CD4-positive, CD25-positive, alpha-beta regulatory T cell (primary cell): ENCODE results near the gene TFCP2. TPM values are rescaled to one million over a fixed set of nuclear protein-coding genes. Genes with fewer than 3 reads are reported as not detected.

Experiments used
- ATAC-seq, 2 donors: fragments of 150-1000 bp; cut with Tn5 transposase; one replicate each; pipeline ENCODE4 v1.10.0; 2021; ENCODE audit warnings: low read depth in 2 of 2, moderate number of reproducible peaks in 2 of 2, moderate library complexity in 1 of 2
- DNase-seq, 3 donors: peaks; one replicate each; pipeline versions ENCODE4 v3.0.0 to v3.0.0-alpha.2; 2012 to 2022; ENCODE audit warnings: mixed read lengths in 1 of 3
- H3K27ac ChIP-seq: one replicate; pipeline ENCODE4 v1.7.0; 2013; ENCODE audit warnings: mild to moderate bottlenecking, low read length; ENCODE audit not compliant: insufficient read depth, poor library complexity, severe bottlenecking
- H3K27me3 ChIP-seq: one replicate; pipeline ENCODE4 v1.7.0; 2013; ENCODE audit warnings: low read length; ENCODE audit not compliant: control insufficient read depth, insufficient read depth
- H3K36me3 ChIP-seq: one replicate; pipeline ENCODE4 v1.7.0; 2013; ENCODE audit warnings: mild to moderate bottlenecking, low read length, moderate library complexity; ENCODE audit not compliant: control insufficient read depth, insufficient read depth
- H3K4me1 ChIP-seq: 2 replicates; pipeline ENCODE4 v1.7.0; 2013; ENCODE audit warnings: mild to moderate bottlenecking, low read length; ENCODE audit not compliant: insufficient read depth, control insufficient read depth, poor library complexity, severe bottlenecking
- H3K4me3 ChIP-seq: one replicate; pipeline ENCODE4 v1.7.0; 2013; ENCODE audit warnings: low read depth, mild to moderate bottlenecking, low read length, moderate library complexity
- H3K9me3 ChIP-seq, 2 experiments: 1 replicate in 1 of 2; 2 replicates in 1 of 2; pipeline ENCODE4 v1.7.0; 2013; ENCODE audit warnings: low read length in 2 of 2, mild to moderate bottlenecking in 1 of 2, moderate library complexity in 1 of 2; ENCODE audit not compliant: control insufficient read depth in 2 of 2
- H3K27ac Mint-ChIP-seq, 3 donors: one replicate each; pipeline ENCODE4 v1.8.0; 2020 to 2022; ENCODE audit warnings: mild to moderate bottlenecking in 3 of 3, mixed read lengths in 3 of 3, moderate library complexity in 2 of 3
- H3K27me3 Mint-ChIP-seq: one replicate; pipeline ENCODE4 v1.8.0; 2022; ENCODE audit warnings: mild to moderate bottlenecking, mixed read lengths
- H3K36me3 Mint-ChIP-seq: one replicate; pipeline ENCODE4 v1.8.0; 2020; ENCODE audit warnings: mixed read lengths
- H3K4me1 Mint-ChIP-seq, 4 donors: one replicate each; pipeline ENCODE4 v1.8.0; 2020 to 2022; ENCODE audit warnings: mixed read lengths in 4 of 4, mild to moderate bottlenecking in 1 of 4
- H3K4me3 Mint-ChIP-seq, 4 donors: one replicate each; pipeline ENCODE4 v1.8.0; 2020 to 2022; ENCODE audit warnings: mild to moderate bottlenecking in 4 of 4, mixed read lengths in 4 of 4, moderate library complexity in 3 of 4
- H3K9me3 Mint-ChIP-seq, 7 donors: one replicate each; pipeline ENCODE4 v1.8.0; 2020 to 2022; ENCODE audit warnings: mixed read lengths in 7 of 7, mild to moderate bottlenecking in 3 of 7, moderate library complexity in 2 of 7
- polyA plus RNA-seq, 4 donors: library from polyadenylated mRNA; unstranded; fragments of 300-500 nt; fragmentation: Illumina TruSeq; gene quantifications; one replicate each; pipeline ENCODE4 v1.2.3, GENCODE V29; 2021
- total RNA-seq: library from RNA; stranded (reverse); gene quantifications from one replicate; pipeline ENCODE4 v1.2.3, GENCODE V29; 2022

TFCP2 gene
- total and polyA plus RNA-seq, 5 donors from 2014 or later = 9.0 to 24.9 (median 12.0) TPM

GRCh38 chr12:51195841-51196240 is 22.9 kb upstream of the TFCP2 start:
- no peak for ATAC-seq
- peaks cover 0 to 2% (median 0%) of the 10 kb centered on the region in 7 donors for H3K9me3 Mint-ChIP-seq
- Histone ChIP-seq H3K36me3 (peaks cover 6% of the 10 kb centered on the region), H3K27me3 (no peaks in the 10 kb centered on the region), H3K9me3 (no peaks in the 10 kb centered on the region), H3K4me3 (no peak overlapping the region), H3K4me1 (no peaks in the 10 kb centered on the region), H3K27ac (no peak overlapping the region)
- no peak overlapping the region for H3K27ac Mint-ChIP-seq
- no peaks in the 10 kb centered on the region for H3K27me3 Mint-ChIP-seq
- H3K36me3 Mint-ChIP-seq = peaks cover 26% of the 10 kb centered on the region
- no peaks in the 10 kb centered on the region for H3K4me1 Mint-ChIP-seq
- DNase-seq = no peak
- no peak overlapping the region for H3K4me3 Mint-ChIP-seq

DNA sequence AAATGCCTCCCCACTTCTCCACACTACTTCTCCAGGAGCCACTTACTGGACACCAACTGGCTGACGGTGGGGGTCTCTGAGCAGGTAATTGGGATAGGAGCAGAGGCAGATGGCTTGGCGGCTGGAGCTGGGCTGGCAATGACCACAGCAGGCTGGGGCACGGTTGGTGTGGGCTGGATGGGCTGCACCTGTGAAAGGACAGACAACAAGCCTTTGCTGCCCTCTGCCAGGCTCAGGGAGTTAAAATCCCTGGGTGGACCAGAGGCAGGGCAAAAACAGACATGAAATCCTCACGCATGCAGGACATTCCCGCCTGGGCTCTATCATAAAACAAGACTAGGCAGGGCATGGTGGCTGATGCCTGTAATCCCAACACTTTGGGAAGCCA is 19.3 kb upstream of the TFCP2 start:
- no peak for ATAC-seq
- Mint-ChIP-seq H3K36me3 (peaks cover 35% of the 10 kb centered on the region), H3K27me3 (no peaks in the 10 kb centered on the region), H3K9me3 (peaks cover 0 to 2% (median 0%) of the 10 kb centered on the region in 7 donors), H3K4me3 (no peak overlapping the region), H3K4me1 (no peaks in the 10 kb centered on the region), H3K27ac (no peak overlapping the region)
- Histone ChIP-seq H3K27ac (no peak overlapping the region), H3K9me3 (no peaks in the 10 kb centered on the region), H3K4me1 (no peaks in the 10 kb centered on the region), H3K27me3 (no peaks in the 10 kb centered on the region), H3K4me3 (no peak overlapping the region), H3K36me3 (peaks cover 16% of the 10 kb centered on the region)
- no peak for DNase-seq

GRCh38 chr12:51191516-51192283 is 18.8 kb upstream of the TFCP2 start:
- Histone ChIP-seq H3K9me3 (no peaks in the 10 kb centered on the region), H3K4me3 (no peak overlapping the region), H3K36me3 (peaks cover 16% of the 10 kb centered on the region), H3K27ac (no peak overlapping the region), H3K4me1 (no peaks in the 10 kb centered on the region), H3K27me3 (no peaks in the 10 kb centered on the region)
- Mint-ChIP-seq H3K4me1 (no peaks in the 10 kb centered on the region), H3K27ac (no peak overlapping the region), H3K4me3 (no peak overlapping the region), H3K27me3 (no peaks in the 10 kb centered on the region), H3K9me3 (peaks cover 0 to 2% (median 0%) of the 10 kb centered on the region in 7 donors), H3K36me3 (peaks cover 34% of the 10 kb centered on the region)
- no peak for ATAC-seq
- no peak for DNase-seq

GRCh38 chr12:51190820-51191219 is 17.9 kb upstream of the TFCP2 start:
- Mint-ChIP-seq H3K9me3 (peaks cover 0 to 2% (median 0%) of the 10 kb centered on the region in 7 donors), H3K4me3 (no peak overlapping the region), H3K36me3 (peaks cover 30% of the 10 kb centered on the region), H3K27me3 (no peaks in the 10 kb centered on the region), H3K4me1 (no peaks in the 10 kb centered on the region), H3K27ac (peak overlapping the region in 1 of 3 donors; percentile 16)
- Histone ChIP-seq H3K4me1 (no peaks in the 10 kb centered on the region), H3K9me3 (no peaks in the 10 kb centered on the region), H3K4me3 (no peak overlapping the region), H3K27ac (no peak overlapping the region), H3K36me3 (peaks cover 16% of the 10 kb centered on the region), H3K27me3 (no peaks in the 10 kb centered on the region)
- ATAC-seq = no peak
- DNase-seq = no peak

DNA sequence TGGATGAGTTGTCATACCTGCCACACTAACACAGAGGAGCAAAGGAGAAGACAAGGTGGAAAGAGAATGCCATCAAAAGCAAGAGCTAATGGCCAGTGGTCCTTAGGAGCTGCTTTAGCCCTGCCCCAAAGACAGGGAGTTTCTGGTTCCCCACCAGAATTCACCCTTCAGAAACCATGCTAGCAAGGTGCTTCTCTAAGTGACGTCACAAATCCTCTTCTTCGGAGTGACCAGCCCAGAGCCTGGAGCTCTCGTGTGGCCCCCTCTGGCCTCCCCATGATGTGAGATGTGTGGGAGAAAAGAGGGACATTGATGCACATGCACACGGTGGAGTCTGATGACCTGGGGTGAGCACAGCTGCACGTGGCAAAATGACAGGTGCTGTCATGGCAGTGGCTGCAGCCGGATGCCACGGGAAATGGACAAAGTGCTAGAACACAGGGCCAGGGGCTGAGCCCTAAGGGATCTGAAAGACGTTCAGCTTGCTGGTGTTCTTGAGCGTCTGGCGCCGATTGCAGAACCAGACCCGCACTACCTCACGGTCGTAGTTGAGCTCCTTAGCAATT is 16.9 kb upstream of the TFCP2 start:
- Histone ChIP-seq H3K4me3 (no peak overlapping the region), H3K27me3 (no peaks in the 10 kb centered on the region), H3K27ac (no peak overlapping the region), H3K4me1 (no peaks in the 10 kb centered on the region), H3K36me3 (peaks cover 16% of the 10 kb centered on the region), H3K9me3 (no peaks in the 10 kb centered on the region)
- no peak for DNase-seq
- no peaks in the 10 kb centered on the region for H3K4me1 Mint-ChIP-seq
- ATAC-seq = no peak
- H3K9me3 Mint-ChIP-seq = peaks cover 0 to 2% (median 0%) of the 10 kb centered on the region in 7 donors
- H3K4me3 Mint-ChIP-seq = no peak overlapping the region
- peaks cover 26% of the 10 kb centered on the region for H3K36me3 Mint-ChIP-seq
- H3K27ac Mint-ChIP-seq = no peak overlapping the region
- H3K27me3 Mint-ChIP-seq = no peaks in the 10 kb centered on the region

DNA sequence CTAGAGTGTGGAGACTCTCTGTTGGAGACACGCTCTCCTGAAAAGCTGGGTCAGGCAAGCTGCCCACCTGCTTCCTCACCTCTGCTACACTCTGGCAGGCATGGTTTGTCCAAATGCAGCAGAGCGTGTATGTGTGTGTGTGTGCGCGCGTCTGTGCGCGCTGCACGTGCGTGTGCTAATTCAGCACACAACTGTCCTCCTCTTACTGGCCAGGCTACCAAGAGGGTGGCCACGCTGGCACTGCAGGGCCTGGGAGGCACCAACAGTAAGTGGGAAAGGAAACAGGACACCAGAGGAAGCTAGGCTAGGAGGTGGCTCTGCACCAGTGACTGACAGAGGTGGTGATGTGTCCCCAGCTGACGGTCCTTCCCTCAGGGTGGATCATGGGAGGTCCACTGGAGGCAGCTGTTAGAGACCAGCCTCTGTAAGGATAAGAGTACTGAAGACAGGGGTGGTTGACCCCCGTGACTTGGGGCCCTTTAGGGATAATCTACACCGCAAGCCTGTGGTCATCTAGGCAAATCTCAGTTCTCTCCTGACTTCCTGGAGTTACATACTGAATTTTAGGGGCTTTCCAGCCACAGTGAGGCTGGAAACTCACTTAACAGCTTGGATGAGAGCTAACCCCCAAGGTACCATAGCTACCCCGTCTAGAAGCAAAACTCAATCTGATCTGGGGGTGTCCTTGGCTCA is 15.6 kb upstream of the TFCP2 start:
- H3K36me3 ChIP-seq = peaks cover 16% of the 10 kb centered on the region
- H3K4me1 Mint-ChIP-seq = no peaks in the 10 kb centered on the region
- H3K27ac ChIP-seq = no peak overlapping the region
- H3K27ac Mint-ChIP-seq = no peak overlapping the region
- H3K36me3 Mint-ChIP-seq = peaks cover 26% of the 10 kb centered on the region
- H3K4me3 ChIP-seq = no peak overlapping the region
- ATAC-seq (no peak), DNase-seq (no peak)
- H3K9me3 ChIP-seq = no peaks in the 10 kb centered on the region
- H3K4me1 ChIP-seq = no peaks in the 10 kb centered on the region
- peaks cover 2% of the 10 kb centered on the region for H3K27me3 ChIP-seq
- H3K27me3 Mint-ChIP-seq = no peaks in the 10 kb centered on the region
- H3K4me3 Mint-ChIP-seq = no peak overlapping the region
- H3K9me3 Mint-ChIP-seq = peaks cover 0 to 2% (median 0%) of the 10 kb centered on the region in 7 donors

GRCh38 chr12:51187370-51187987 is 14.5 kb upstream of the TFCP2 start:
- H3K9me3 Mint-ChIP-seq = peaks cover 0 to 2% (median 0%) of the 10 kb centered on the region in 7 donors
- H3K36me3 Mint-ChIP-seq = peaks cover 22% of the 10 kb centered on the region
- no peak overlapping the region for H3K27ac ChIP-seq
- H3K27me3 ChIP-seq = peaks cover 2% of the 10 kb centered on the region
- H3K4me3 ChIP-seq = no peak overlapping the region
- H3K27me3 Mint-ChIP-seq = no peaks in the 10 kb centered on the region
- no peak overlapping the region for H3K27ac Mint-ChIP-seq
- no peaks in the 10 kb centered on the region for H3K9me3 ChIP-seq
- ATAC-seq (no peak), DNase-seq (no peak)
- no peaks in the 10 kb centered on the region for H3K4me1 ChIP-seq
- no peak overlapping the region for H3K4me3 Mint-ChIP-seq
- no peaks in the 10 kb centered on the region for H3K4me1 Mint-ChIP-seq
- H3K36me3 ChIP-seq = peaks cover 16% of the 10 kb centered on the region
